Neural progenitor cell (in vitro differentiated cells): ENCODE data around the gene OR13J1.

Experiments used
- EZH2 ChIP-seq: fragments of 200-600 bp; sonication (generic); IDR thresholded peaks from 2 replicates; pipeline ENCODE4 v1.6.1; 2017; ENCODE audit warnings: antibody characterized with exemption, mild to moderate bottlenecking, moderate library complexity
- EZH2phosphoT487 ChIP-seq: fragments of 200-600 bp; sonication (generic); IDR thresholded peaks from 2 replicates; pipeline ENCODE4 v1.6.1; 2017; ENCODE audit warnings: antibody characterized with exemption
- TF ChIP-seq, protein P1 (sequence below): fragments of 200-600 bp; sonication (generic); IDR thresholded peaks from 2 replicates; pipeline ENCODE4 v1.5.1; 2017; ENCODE audit warnings: antibody characterized with exemption, mild to moderate bottlenecking

- TF ChIP-seq, protein P1, sequence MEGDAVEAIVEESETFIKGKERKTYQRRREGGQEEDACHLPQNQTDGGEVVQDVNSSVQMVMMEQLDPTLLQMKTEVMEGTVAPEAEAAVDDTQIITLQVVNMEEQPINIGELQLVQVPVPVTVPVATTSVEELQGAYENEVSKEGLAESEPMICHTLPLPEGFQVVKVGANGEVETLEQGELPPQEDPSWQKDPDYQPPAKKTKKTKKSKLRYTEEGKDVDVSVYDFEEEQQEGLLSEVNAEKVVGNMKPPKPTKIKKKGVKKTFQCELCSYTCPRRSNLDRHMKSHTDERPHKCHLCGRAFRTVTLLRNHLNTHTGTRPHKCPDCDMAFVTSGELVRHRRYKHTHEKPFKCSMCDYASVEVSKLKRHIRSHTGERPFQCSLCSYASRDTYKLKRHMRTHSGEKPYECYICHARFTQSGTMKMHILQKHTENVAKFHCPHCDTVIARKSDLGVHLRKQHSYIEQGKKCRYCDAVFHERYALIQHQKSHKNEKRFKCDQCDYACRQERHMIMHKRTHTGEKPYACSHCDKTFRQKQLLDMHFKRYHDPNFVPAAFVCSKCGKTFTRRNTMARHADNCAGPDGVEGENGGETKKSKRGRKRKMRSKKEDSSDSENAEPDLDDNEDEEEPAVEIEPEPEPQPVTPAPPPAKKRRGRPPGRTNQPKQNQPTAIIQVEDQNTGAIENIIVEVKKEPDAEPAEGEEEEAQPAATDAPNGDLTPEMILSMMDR, result no peak
- no peak for TF ChIP-seq EZH2
- no peak for TF ChIP-seq EZH2phosphoT487
These were observed 41.0 kb downstream of the OR13J1 start, which contains the start of gene TMEM8B for GRCh38 chr9:35829084-35829763.
